B cell (primary cell): ENCODE results near the gene FN3K.

Experiments
- CTCF ChIP-seq: fragments of 200-600 bp; IDR thresholded peaks from one replicate; pipeline ENCODE4 v1.8.0; 2022; ENCODE audit warnings: antibody characterized with exemption, mild to moderate bottlenecking
- EZH2 ChIP-seq: IDR thresholded peaks from 2 replicates; pipeline ENCODE4 v1.6.1; 2012; ENCODE audit warnings: borderline replicate concordance, low read depth, mild to moderate bottlenecking, moderate library complexity, low read length; ENCODE audit not compliant: insufficient read depth, poor library complexity, severe bottlenecking

GRCh38 chr17:82722341-82723013 is 12.9 kb upstream of the FN3K start:
- TF ChIP-seq CTCF = no peak
- TF ChIP-seq EZH2 = no peak
